ENCODE data around the gene CEP128.

The CEP128 gene

GRCh38 chr14:80494769-80495168 is 446.8 kb downstream of the CEP128 start:
- H3K4me3 Mint-ChIP-seq: no peak overlapping the region
- H3K27ac Mint-ChIP-seq: no peak overlapping the region
- H3K36me3 Mint-ChIP-seq (ENCODE audit: insufficient read depth): no peaks in the 10 kb centered on the region
- DNase-seq: no peak
- peaks cover 5 to 6% of the 10 kb centered on the region in 2 donors for H3K4me1 Mint-ChIP-seq (ENCODE audit: low read depth in 2 of 2)
- no peaks in the 10 kb centered on the region for H3K9me3 Mint-ChIP-seq
- H3K27me3 Mint-ChIP-seq: no peaks in the 10 kb centered on the region
- no peak for ATAC-seq (replicated peaks)

DNA sequence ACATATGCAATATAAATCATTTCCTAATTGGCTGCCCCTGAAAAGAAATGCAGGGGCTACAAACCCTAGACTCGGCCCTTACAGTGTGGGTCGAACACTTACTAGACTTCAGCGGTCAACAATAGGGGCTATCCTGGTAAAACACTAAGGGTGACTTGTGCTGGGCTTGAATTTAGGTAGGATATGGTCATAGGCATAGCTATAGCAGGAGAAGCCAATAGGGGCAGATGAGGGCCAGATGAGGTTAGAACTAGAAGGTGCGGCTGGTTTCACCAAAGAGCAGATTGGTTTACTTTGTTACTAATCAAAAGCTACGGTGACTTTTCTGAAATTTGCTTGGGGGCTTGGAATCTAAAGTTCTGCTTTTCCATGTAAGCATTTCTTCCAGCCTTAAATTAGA is 447.9 kb downstream of the CEP128 start:
- no peaks in the 10 kb centered on the region for H3K27me3 Mint-ChIP-seq
- no peak overlapping the region for H3K4me3 Mint-ChIP-seq
- peak overlapping the region in 1 of 2 donors; percentile 30 for H3K27ac Mint-ChIP-seq
- DNase-seq (no peak), ATAC-seq (replicated peaks) (no peak)
- H3K9me3 Mint-ChIP-seq: no peaks in the 10 kb centered on the region
- no peaks in the 10 kb centered on the region for H3K36me3 Mint-ChIP-seq (ENCODE audit: insufficient read depth)
- H3K4me1 Mint-ChIP-seq (ENCODE audit: low read depth in 2 of 2): peaks cover 5 to 6% of the 10 kb centered on the region in 2 donors

- H3K27ac Mint-ChIP-seq: peak overlapping the region; percentile 21 to 29
- ATAC-seq (replicated peaks): no peak
Measured at GRCh38 chr14:80491650-80492049, 449.9 kb downstream of the CEP128 start.

DNA sequence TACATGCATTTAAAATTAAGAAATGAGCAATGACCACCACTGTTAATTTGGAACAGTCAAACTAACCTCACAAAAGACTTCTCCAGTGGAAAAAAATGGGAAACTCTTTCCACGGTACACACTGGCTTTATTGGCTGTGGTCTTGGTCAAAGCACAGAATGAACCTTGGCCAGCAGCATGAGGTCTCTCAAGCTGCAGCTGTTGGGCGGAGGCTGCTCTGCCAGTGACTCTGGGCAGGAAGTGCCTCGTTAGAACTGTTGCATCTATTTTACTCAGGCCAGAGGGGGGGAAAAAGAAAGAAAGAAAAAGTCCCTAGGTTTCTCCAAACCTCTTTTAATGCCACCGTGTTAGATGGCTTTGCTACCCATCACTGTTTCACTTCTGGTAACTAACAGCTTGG is 450.4 kb downstream of the CEP128 start:
- no peaks in the 10 kb centered on the region for H3K9me3 Mint-ChIP-seq
- no peaks in the 10 kb centered on the region for H3K36me3 Mint-ChIP-seq (ENCODE audit: insufficient read depth)
- no peak for DNase-seq
- H3K4me1 Mint-ChIP-seq (ENCODE audit: low read depth in 2 of 2): peaks cover 5 to 6% of the 10 kb centered on the region in 2 donors
- ATAC-seq (replicated peaks): peak; percentile 22
- no peak overlapping the region for H3K4me3 Mint-ChIP-seq
- no peaks in the 10 kb centered on the region for H3K27me3 Mint-ChIP-seq
- peak overlapping the region; percentile 21 to 29 for H3K27ac Mint-ChIP-seq

More at GRCh38 chr14:80491650-80492049, 449.9 kb downstream of the CEP128 start:
- Mint-ChIP-seq H3K4me3 (no peak overlapping the region), H3K36me3 (ENCODE audit: insufficient read depth) (no peaks in the 10 kb centered on the region), H3K4me1 (ENCODE audit: low read depth in 2 of 2) (peaks cover 5 to 6% of the 10 kb centered on the region in 2 donors), H3K27me3 (no peaks in the 10 kb centered on the region), H3K9me3 (no peaks in the 10 kb centered on the region)
- DNase-seq: no peak

GRCh38 chr14:80489513-80489912 is 452.0 kb downstream of the CEP128 start:
- H3K9me3 Mint-ChIP-seq: peaks cover 0 to 2% of the 10 kb centered on the region in 2 donors
- H3K4me3 Mint-ChIP-seq: no peak overlapping the region
- H3K27ac Mint-ChIP-seq: no peak overlapping the region
- no peak for DNase-seq
- peaks cover 5 to 6% of the 10 kb centered on the region in 2 donors for H3K4me1 Mint-ChIP-seq (ENCODE audit: low read depth in 2 of 2)
- H3K27me3 Mint-ChIP-seq: no peaks in the 10 kb centered on the region
- no peak for ATAC-seq (replicated peaks)
- no peaks in the 10 kb centered on the region for H3K36me3 Mint-ChIP-seq (ENCODE audit: insufficient read depth)

DNA sequence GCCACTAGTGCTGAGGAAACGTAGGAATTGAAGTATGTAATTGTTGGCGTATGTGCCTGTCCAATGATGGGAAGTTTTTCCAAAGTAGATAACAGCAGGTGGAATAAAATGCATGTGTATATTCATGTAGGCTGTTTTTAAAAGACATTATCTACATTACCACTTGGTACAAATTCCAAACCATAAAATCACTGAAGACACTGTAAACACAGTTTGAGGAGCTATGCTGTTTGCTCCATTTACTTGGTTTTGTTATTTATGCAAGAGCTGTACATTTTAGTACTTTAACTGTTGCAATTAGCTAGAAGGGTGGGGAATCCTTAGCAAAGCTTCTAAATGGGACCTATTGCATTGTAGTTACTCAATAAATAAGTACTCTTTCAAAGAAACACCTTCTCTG is 455.8 kb downstream of the CEP128 start:
- Mint-ChIP-seq H3K9me3 (peaks cover 0 to 2% of the 10 kb centered on the region in 2 donors), H3K36me3 (ENCODE audit: insufficient read depth) (no peaks in the 10 kb centered on the region), H3K4me3 (no peak overlapping the region), H3K27me3 (no peaks in the 10 kb centered on the region), H3K4me1 (ENCODE audit: low read depth in 2 of 2) (no peaks in the 10 kb centered on the region), H3K27ac (no peak overlapping the region)
- DNase-seq: no peak
- no peak for ATAC-seq (replicated peaks)

DNA sequence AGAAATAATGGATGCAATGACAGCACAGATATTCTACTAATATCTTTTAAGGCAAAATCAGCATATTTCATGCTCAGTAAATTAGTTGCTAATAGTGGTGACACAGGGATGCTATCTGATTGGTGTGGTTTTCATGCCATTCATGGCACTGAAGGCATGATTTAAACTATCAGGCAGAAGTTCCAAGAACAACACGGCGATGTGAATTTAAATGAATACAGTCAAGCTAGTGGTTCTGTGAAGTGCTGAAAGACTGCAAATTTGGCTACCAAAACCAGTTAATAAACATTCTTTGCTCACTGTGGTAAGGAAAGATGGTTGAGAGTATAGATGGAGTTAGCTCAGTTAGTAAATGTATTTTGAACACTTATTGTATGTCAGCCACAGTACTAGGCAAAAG is 458.2 kb downstream of the CEP128 start:
- Mint-ChIP-seq H3K36me3 (ENCODE audit: insufficient read depth) (no peaks in the 10 kb centered on the region), H3K4me3 (no peak overlapping the region), H3K27me3 (no peaks in the 10 kb centered on the region), H3K4me1 (ENCODE audit: low read depth in 2 of 2) (no peaks in the 10 kb centered on the region), H3K9me3 (peaks cover 0 to 2% of the 10 kb centered on the region in 2 donors), H3K27ac (no peak overlapping the region)
- no peak for ATAC-seq (replicated peaks)
- DNase-seq: no peak

DNA sequence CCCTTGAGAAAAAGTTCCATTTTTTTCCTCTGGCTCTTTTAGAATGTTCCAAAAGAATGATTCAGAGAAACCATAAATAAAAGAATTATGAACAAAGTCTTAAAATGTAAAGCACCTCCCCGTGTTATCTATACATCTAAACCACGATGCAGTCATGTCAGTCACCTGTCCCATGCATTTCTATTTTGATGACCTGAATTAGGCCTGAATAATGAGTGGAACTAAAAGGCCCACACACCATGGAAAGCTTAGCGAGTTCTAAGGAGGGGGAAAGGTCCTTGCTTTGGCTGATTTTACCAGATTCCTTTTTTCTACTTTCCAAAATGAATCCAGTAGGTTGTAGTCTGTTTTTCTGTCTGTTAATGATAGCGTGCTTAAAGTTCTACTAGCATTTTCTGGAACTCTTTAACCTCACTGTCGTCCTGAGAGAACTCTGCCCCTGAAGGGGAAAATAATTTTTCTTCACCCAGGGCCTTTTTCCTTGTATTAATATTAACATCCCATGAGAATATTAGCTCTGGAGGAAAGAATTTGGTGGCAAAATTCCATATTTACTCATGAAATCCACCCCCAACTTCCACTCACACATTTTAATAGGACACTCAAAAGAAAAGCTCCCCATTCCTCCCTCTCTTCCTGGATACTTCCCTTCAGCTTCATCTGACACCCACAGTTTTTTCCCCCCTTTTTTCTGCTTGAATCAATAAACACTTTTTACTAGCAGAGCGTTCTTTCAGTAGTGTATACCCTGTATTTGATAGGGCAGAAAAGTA is 464.0 kb downstream of the CEP128 start:
- ATAC-seq (replicated peaks) (no peak), DNase-seq (no peak)
- no peak overlapping the region for H3K27ac Mint-ChIP-seq

GRCh38 chr14:80475074-80475473 is 466.5 kb downstream of the CEP128 start:
- peaks cover 0 to 4% of the 10 kb centered on the region in 2 donors for H3K9me3 Mint-ChIP-seq
- DNase-seq (no peak), ATAC-seq (replicated peaks) (no peak)
- no peak overlapping the region for H3K27ac Mint-ChIP-seq
- H3K36me3 Mint-ChIP-seq (ENCODE audit: insufficient read depth): no peaks in the 10 kb centered on the region
- H3K4me3 Mint-ChIP-seq: no peak overlapping the region
- H3K4me1 Mint-ChIP-seq (ENCODE audit: low read depth in 2 of 2): no peaks in the 10 kb centered on the region
- no peaks in the 10 kb centered on the region for H3K27me3 Mint-ChIP-seq

More for the DNA sequence above, 464.0 kb downstream of the CEP128 start:
- Mint-ChIP-seq H3K4me1 (ENCODE audit: low read depth in 2 of 2) (no peaks in the 10 kb centered on the region), H3K27me3 (no peaks in the 10 kb centered on the region), H3K4me3 (no peak overlapping the region), H3K9me3 (peaks cover 0 to 4% of the 10 kb centered on the region in 2 donors), H3K36me3 (ENCODE audit: insufficient read depth) (no peaks in the 10 kb centered on the region)

DNA sequence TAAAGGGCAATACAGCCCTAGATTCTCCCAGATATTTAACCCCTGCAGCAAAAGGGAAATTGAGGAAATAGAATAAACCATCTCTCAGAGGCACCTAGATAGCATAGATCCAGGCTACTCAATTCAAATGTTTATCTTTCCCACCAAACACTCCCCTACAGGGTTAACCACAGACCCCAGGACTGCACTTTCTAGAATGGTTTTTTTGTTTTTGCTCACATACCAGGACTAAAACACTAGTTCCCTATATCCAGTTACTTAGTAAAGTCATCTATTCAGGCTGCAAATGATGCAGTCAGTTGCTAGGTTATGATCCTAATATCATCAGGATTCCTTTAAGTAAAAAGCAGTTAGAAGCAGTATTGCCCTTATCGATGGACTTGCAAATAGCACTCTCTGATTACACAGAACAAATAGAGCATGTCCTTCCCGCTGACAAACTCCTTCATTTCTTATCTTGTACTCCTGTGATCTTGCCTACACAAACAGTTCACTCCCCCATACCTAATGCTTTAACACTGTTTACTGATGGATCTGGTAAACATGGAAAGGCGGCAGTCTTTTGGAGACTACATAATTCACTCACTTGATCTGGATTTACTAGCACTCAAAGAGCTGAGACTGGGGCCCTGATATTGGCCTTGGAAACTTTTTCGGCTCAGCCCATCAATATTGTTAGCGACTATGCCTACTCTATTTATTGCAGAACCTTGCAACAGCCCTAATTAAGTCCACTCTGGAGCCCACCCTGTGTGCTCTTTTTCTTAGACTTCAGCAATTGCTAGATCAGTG is 473.0 kb downstream of the CEP128 start:
- DNase-seq (no peak), ATAC-seq (replicated peaks) (no peak)
- H3K4me1 Mint-ChIP-seq (ENCODE audit: low read depth in 2 of 2): no peaks in the 10 kb centered on the region
- no peaks in the 10 kb centered on the region for H3K27me3 Mint-ChIP-seq
- H3K9me3 Mint-ChIP-seq: peaks cover 0 to 5% of the 10 kb centered on the region in 2 donors
- H3K36me3 Mint-ChIP-seq (ENCODE audit: insufficient read depth): no peaks in the 10 kb centered on the region
- no peak overlapping the region for H3K27ac Mint-ChIP-seq
- no peak overlapping the region for H3K4me3 Mint-ChIP-seq

DNA sequence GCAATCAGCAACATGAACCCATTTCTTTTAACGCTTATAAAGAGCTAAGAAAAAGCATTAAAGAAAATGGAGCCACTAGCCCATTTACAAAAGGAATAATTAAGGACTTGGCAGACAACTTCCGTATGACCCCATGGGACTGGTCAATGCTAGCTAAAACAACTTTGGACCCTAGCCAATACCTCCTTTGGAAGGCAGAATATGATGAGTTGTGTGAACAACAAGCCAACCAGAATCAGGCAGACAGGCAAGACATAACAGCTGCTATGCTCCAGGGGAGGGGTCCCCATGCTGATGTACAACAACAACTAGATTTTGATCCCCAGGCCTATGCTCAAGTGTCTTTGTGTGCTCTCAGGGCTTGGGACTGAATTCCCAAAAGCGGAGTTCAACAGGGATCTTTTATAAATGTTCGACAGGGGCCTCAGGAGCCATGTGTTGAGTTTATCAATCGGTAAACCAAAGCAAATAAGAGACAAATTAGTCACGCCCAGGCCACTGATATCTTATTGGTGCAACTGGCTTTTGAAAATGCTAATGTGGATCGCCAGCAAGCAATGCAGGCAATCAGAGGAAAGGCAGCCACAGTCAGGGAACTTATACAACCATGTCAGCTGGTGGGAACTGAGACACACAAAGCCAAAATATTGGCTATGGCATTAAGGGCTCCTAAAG is 475.9 kb downstream of the CEP128 start:
- no peaks in the 10 kb centered on the region for H3K27me3 Mint-ChIP-seq
- H3K4me1 Mint-ChIP-seq (ENCODE audit: low read depth in 2 of 2): no peaks in the 10 kb centered on the region
- peaks cover 0 to 5% of the 10 kb centered on the region in 2 donors for H3K9me3 Mint-ChIP-seq
- no peak overlapping the region for H3K27ac Mint-ChIP-seq
- no peaks in the 10 kb centered on the region for H3K36me3 Mint-ChIP-seq (ENCODE audit: insufficient read depth)
- DNase-seq (no peak), ATAC-seq (replicated peaks) (no peak)
- H3K4me3 Mint-ChIP-seq: no peak overlapping the region

GRCh38 chr14:80464531-80465149 is 476.9 kb downstream of the CEP128 start:
- Mint-ChIP-seq H3K9me3 (peaks cover 0 to 5% of the 10 kb centered on the region in 2 donors), H3K36me3 (ENCODE audit: insufficient read depth) (no peaks in the 10 kb centered on the region), H3K27me3 (no peaks in the 10 kb centered on the region), H3K4me1 (ENCODE audit: low read depth in 2 of 2) (no peaks in the 10 kb centered on the region), H3K4me3 (no peak overlapping the region), H3K27ac (no peak overlapping the region)
- DNase-seq (no peak), ATAC-seq (replicated peaks) (no peak)

GRCh38 chr14:80456209-80456608 is 485.3 kb downstream of the CEP128 start:
- no peak for ATAC-seq (replicated peaks)
- H3K36me3 Mint-ChIP-seq (ENCODE audit: insufficient read depth): no peaks in the 10 kb centered on the region
- DNase-seq: no peak
- no peaks in the 10 kb centered on the region for H3K4me1 Mint-ChIP-seq (ENCODE audit: low read depth in 2 of 2)
- no peak overlapping the region for H3K4me3 Mint-ChIP-seq
- H3K27me3 Mint-ChIP-seq: no peaks in the 10 kb centered on the region
- no peak overlapping the region for H3K27ac Mint-ChIP-seq
- H3K9me3 Mint-ChIP-seq: peaks cover 7 to 9% of the 10 kb centered on the region in 2 donors
